HepG2 (cell line): ENCODE measurements around the gene RREB1. TPM values are rescaled to one million over a fixed set of nuclear protein-coding genes. Genes with fewer than 3 reads are reported as not detected.
A peak's percentile ranks its signal among the peaks of the same experiment; 100 is the strongest.

ENCODE experiments used
- ATAC-seq: fragments of 200-7000 bp; cut with Tn5 transposase; 3 replicates; pipeline ENCODE4 v1.9.1; 2020; ENCODE audit warnings: mild to moderate bottlenecking, moderate library complexity
- BruUV-seq: library from RNA; stranded (reverse); fragments of 400-500 nt; replicated peaks from 2 replicates; lab custom pipeline; 2021; lab: Mats Ljungman, UMichigan
- CTCF ChIA-PET: fragments of 300-600 bp; formaldehyde crosslinking; extraction: SDS; loops from one replicate; lab custom pipeline; 2021; ENCODE audit warnings: low total read pairs, inconsistent platforms, low intra/inter-chr PET ratio; lab: Yijun Ruan, JAX
- POLR2A ChIA-PET: fragments of 350-600 bp; sonication (Branson Sonifier 250); formaldehyde crosslinking; loops from one replicate; lab custom pipeline; 2020; ENCODE audit warnings: antibody characterized with exemption, inconsistent platforms; lab: Yijun Ruan, JAX
- DNase-seq: peaks from one replicate; pipeline ENCODE4 v3.0.0-alpha.2; 2015; ENCODE audit warnings: low spot score
- FAIRE-seq: peaks from 3 replicates; lab custom pipeline; 2011; peaks lifted over from hg19 to GRCh38; lab: Jason Lieb, UNC
- H2AFZ ChIP-seq: one replicate; pipeline ENCODE4 v1.6.1; 2011; ENCODE audit warnings: low read length, inconsistent platforms
- H3K27ac ChIP-seq: fragments of 300-600 bp; 3 replicates; pipeline ENCODE4 v1.8.0; 2011; ENCODE audit warnings: mixed run types, mild to moderate bottlenecking, mixed read lengths, low read length, inconsistent platforms; ENCODE audit not compliant: insufficient read depth; ENCODE audit errors: extremely low read length
- H3K27me3 ChIP-seq, 2 experiments: fragments of 200-600 bp in 1 of 2; 2 replicates in 1 of 2; 3 replicates in 1 of 2; pipeline versions ENCODE4 v1.6.0 to v1.8.0; 2011; ENCODE audit warnings: low read length in 2 of 2, mild to moderate bottlenecking in 2 of 2, moderate library complexity in 2 of 2, inconsistent platforms in 1 of 2; ENCODE audit not compliant: insufficient read depth in 2 of 2, control insufficient read depth in 1 of 2
- H3K36me3 ChIP-seq, 2 experiments: fragments of 200-600 bp in 1 of 2; replicated peaks in 1 of 2; 2 replicates in 1 of 2; 3 replicates in 1 of 2; pipeline versions ENCODE4 v1.5.1 to v1.8.0; 2011; ENCODE audit warnings: low read length in 2 of 2, inconsistent platforms in 1 of 2; ENCODE audit not compliant: insufficient read depth in 2 of 2, control insufficient read depth in 1 of 2
- H3K4me1 ChIP-seq: 2 replicates; pipeline ENCODE4 v1.5.1; 2012; ENCODE audit warnings: low read length, inconsistent platforms; ENCODE audit not compliant: insufficient read depth
- H3K4me2 ChIP-seq: 2 replicates; pipeline ENCODE4 v1.6.0; 2011; ENCODE audit warnings: low read depth, low read length, inconsistent platforms
- H3K4me3 ChIP-seq, 3 experiments: fragments of 200-600 bp in 1 of 3; sonication (generic), shearing (Covaris generic) in 1 of 3; replicated peaks in 1 of 3; 2 replicates each; pipeline ENCODE4 v1.5.1; 2011 to 2016; ENCODE audit warnings: low read length in 3 of 3, inconsistent platforms in 2 of 3, low read depth in 2 of 3, mild to moderate bottlenecking in 2 of 3, control low read depth in 1 of 3, mixed read lengths in 1 of 3; ENCODE audit not compliant: insufficient read depth in 1 of 3
- H3K79me2 ChIP-seq: one replicate; pipeline ENCODE4 v1.6.1; 2011; ENCODE audit warnings: low read length, inconsistent platforms; ENCODE audit not compliant: insufficient read depth
- H3K9ac ChIP-seq: 2 replicates; pipeline ENCODE4 v1.6.0; 2011; ENCODE audit warnings: mild to moderate bottlenecking, low read depth, low read length, inconsistent platforms; ENCODE audit not compliant: insufficient read depth
- H3K9me3 ChIP-seq: 2 replicates; pipeline ENCODE4 v1.5.1; 2012; ENCODE audit warnings: mild to moderate bottlenecking, low read length
- H4K20me1 ChIP-seq: 2 replicates; pipeline ENCODE4 v1.6.0; 2011; ENCODE audit warnings: inconsistent platforms, mild to moderate bottlenecking, low read length, moderate library complexity; ENCODE audit not compliant: insufficient read depth
- ARHGAP35 ChIP-seq: sonication (generic); formaldehyde crosslinking; IDR thresholded peaks from 2 replicates; pipeline ENCODE4 v1.9.0; 2022; ENCODE audit warnings: mild to moderate bottlenecking, inconsistent platforms, moderate library complexity, missing genetic modification reagents, borderline replicate concordance
- ARID2 ChIP-seq: sonication (generic); formaldehyde crosslinking; IDR thresholded peaks from 2 replicates; pipeline ENCODE4 v1.8.1; 2022; ENCODE audit warnings: mild to moderate bottlenecking, missing genetic modification reagents, borderline replicate concordance
- KDM5B ChIP-seq: sonication (generic); formaldehyde crosslinking; IDR thresholded peaks from 2 replicates; pipeline ENCODE4 v1.4.0; 2020; ENCODE audit warnings: missing genetic modification reagents, mild to moderate bottlenecking, borderline replicate concordance
- MYC ChIP-seq: sonication (generic); formaldehyde crosslinking; IDR thresholded peaks from 2 replicates; pipeline ENCODE4 v1.9.0; 2021; ENCODE audit warnings: missing genetic modification reagents, borderline replicate concordance
- SKI ChIP-seq: fragments of 450-650 bp; IDR thresholded peaks from one replicate; pipeline ENCODE4 v1.6.1; 2018; ENCODE audit warnings: mild to moderate bottlenecking; ENCODE audit not compliant: partially characterized antibody
- ZNF30 ChIP-seq: sonication (generic); formaldehyde crosslinking; IDR thresholded peaks from 2 replicates; pipeline ENCODE4 v1.5.0; 2020; ENCODE audit warnings: mild to moderate bottlenecking, missing genetic modification reagents
- ZNF607 ChIP-seq: sonication (generic); formaldehyde crosslinking; IDR thresholded peaks from 2 replicates; pipeline ENCODE4 v1.5.1; 2020; ENCODE audit warnings: missing genetic modification reagents, mild to moderate bottlenecking, borderline replicate concordance
- ZNF652 ChIP-seq: IDR thresholded peaks from 2 replicates; pipeline ENCODE4 v1.6.1; 2016; ENCODE audit warnings: low read depth, borderline replicate concordance
- ZNF678 ChIP-seq: sonication (generic); formaldehyde crosslinking; IDR thresholded peaks from 2 replicates; pipeline ENCODE4 v1.4.0; 2020; ENCODE audit warnings: mild to moderate bottlenecking, missing genetic modification reagents
- WGBS: methylation state at CpG from one replicate; pipeline ENCODE4 v1.1.6; 2017; ENCODE audit warnings: low lambda C conversion rate; 5-methylcytosine and 5-hydroxymethylcytosine counted together
- in situ Hi-C: cut with HindIII; loops from 2 replicates; pipeline ENCODE4 v1.10.0; 2017; ENCODE audit warnings: low pct_unique_long_range_greater_than_20kb; ENCODE audit not compliant: extremely low pct_ligation_motif_present
- intact Hi-C: fragments of 100-400 bp; cut with micrococcal nuclease; formaldehyde crosslinking; loops from one replicate; pipeline ENCODE4 v1.10.0; 2022; ENCODE audit not compliant: unreplicated experiment
- polyA plus RNA-seq, 8 experiments: library from polyadenylated mRNA; depleted of rRNA in 3 of 8; stranded (reverse) in 7 of 8; unstranded in 1 of 8; fragments of >200 nt; fragmentation: Illumina TruSeq in 4 of 8; extraction: Trizol in 4 of 8; gene quantifications; 2 replicates each; pipeline versions ENCODE4 v1.2.1 to v1.2.3, GENCODE V29; 2011 to 2016; ENCODE audit warnings: low read depth in 4 of 8, missing spikeins in 1 of 8, mixed read lengths in 1 of 8; ENCODE audit not compliant: insufficient read depth in 1 of 8
- total RNA-seq, 5 experiments: library from RNA; depleted of rRNA; stranded (reverse); fragments of >200 nt; fragmentation: Illumina TruSeq; extraction: Trizol; gene quantifications; 2 replicates each; pipeline ENCODE4 v1.2.3, GENCODE V29; 2016; ENCODE audit warnings: low read depth in 1 of 5
- TF ChIP-seq, protein P1 (sequence below): sonication (generic); formaldehyde crosslinking; IDR thresholded peaks from 2 replicates; pipeline ENCODE4 v1.5.1; 2020; ENCODE audit warnings: missing genetic modification reagents, mild to moderate bottlenecking, borderline replicate concordance
- TF ChIP-seq, protein P2 (sequence below): IDR thresholded peaks from 2 replicates; pipeline ENCODE4 v1.6.1; 2016; ENCODE audit warnings: mild to moderate bottlenecking, missing biosample characterization, missing genetic modification reagents

Gene RREB1
- total and polyA plus RNA-seq, 2 of the 13 experiments (the other 11 are each of a cell fraction or from before 2014, with no cell fraction given), result 6.1 to 23.2 TPM

DNA sequence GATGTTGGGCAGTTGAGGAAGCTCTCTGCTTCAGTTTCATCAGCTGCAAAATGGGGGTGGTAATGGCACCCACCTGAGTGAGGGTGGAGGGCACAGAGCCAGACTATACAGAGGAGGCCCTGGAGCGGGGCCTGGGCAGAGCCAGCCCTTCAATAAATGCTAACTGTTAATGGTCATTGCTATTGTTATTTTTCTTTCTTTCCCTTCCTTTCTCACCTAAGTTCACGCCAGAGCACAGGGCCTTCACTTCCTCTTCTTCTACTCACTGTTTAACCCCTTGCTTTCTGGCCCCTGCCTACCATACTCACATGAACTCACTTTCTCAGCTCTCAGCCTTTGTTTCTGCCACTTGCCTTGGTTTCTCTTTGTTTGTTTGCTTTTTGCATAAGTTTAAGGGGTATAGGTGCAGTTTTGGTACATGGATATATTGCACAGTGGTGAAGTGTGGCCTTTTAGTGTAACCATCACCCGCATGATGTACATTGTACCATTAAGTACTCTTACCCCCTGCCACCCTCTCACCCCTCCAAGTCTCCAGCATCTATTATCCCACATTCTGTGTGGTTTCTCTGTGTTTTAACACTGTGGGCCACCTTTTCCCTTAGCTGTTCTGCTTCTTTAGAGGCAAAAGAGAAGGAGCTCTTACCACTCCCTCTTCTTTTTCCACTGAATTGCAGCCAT is 7.5 kb upstream of the RREB1 start:
- H3K9me3 ChIP-seq, result no peaks in the 10 kb centered on the region
- H4K20me1 ChIP-seq, result no peaks in the 10 kb centered on the region
- H3K9ac ChIP-seq, result no peak overlapping the region
- TF ChIP-seq ZNF607 (no peak), ZNF652 (CRISPR knock-in tag) (peak; percentile 90), SKI (no peak), ZNF30 (CRISPR knock-in tag) (0 out of 2 replicates have a peak, but pooled peaks have one; percentile 57)
- TF ChIP-seq, protein P1, sequence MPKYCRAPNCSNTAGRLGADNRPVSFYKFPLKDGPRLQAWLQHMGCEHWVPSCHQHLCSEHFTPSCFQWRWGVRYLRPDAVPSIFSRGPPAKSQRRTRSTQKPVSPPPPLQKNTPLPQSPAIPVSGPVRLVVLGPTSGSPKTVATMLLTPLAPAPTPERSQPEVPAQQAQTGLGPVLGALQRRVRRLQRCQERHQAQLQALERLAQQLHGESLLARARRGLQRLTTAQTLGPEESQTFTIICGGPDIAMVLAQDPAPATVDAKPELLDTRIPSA (CRISPR knock-in tag), result no peak
- BruUV-seq, result no TSS peak
- CTCF ChIA-PET, result no interaction called here
- H3K27ac ChIP-seq, result no peak overlapping the region
- H3K4me3 ChIP-seq, result no peak overlapping the region
- peaks cover 6 to 22% of the 10 kb centered on the region in 2 experiments for H3K27me3 ChIP-seq
- H2AFZ ChIP-seq, result no peak overlapping the region
- in situ Hi-C loops (no loop called here), intact Hi-C loops (loop anchor here (10.0 kb wide), 1 partner anchor 375 kb away; no protein-coding TSS in a partner anchor)
- WGBS, result 66% methylated on average over 3 of the region's 3 CpGs
- ATAC-seq (no peak), FAIRE-seq (peak; percentile 30), DNase-seq (no peak)
- peaks cover 35% of the 10 kb centered on the region for H3K4me1 ChIP-seq
- POLR2A ChIA-PET, result no interaction called here
- no peaks in the 10 kb centered on the region for H3K36me3 ChIP-seq
- peak overlapping the region; percentile 63 for H3K4me2 ChIP-seq
- H3K79me2 ChIP-seq, result no peaks in the 10 kb centered on the region

DNA sequence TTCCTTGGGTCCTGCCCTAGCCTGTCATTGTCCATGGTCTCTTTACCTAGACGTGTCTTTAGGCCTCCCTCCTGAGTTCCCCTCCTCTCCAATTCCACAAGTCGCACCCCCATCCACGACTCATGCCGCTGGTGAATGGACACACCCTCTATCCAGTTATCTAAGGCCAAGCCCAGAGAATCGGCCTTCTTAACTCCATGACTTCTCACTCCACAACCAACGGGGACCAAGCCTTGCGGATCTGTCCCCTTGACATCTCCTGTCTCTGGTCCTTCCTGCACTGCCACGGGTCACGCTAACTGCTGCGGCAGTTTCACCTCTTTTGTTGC is 7.0 kb upstream of the RREB1 start:
- WGBS, result 26% methylated on average over 10 of the region's 10 CpGs
- Histone ChIP-seq H3K27ac (no peak overlapping the region), H3K4me2 (peak overlapping the region; percentile 63), H3K9ac (no peak overlapping the region)
- TF ChIP-seq ARHGAP35 (CRISPR knock-in tag), result no peak
- TF ChIP-seq KDM5B (CRISPR knock-in tag), result peak; percentile 35; the same call in 1 of the 2 replicates
- TF ChIP-seq MYC, result 0 out of 2 replicates have a peak, but pooled peaks have one; percentile 15
- TF ChIP-seq ZNF678 (CRISPR knock-in tag), result no peak
- 0 out of 2 replicates have a peak, but pooled peaks have one; percentile 37 for TF ChIP-seq ARID2 (CRISPR knock-in tag)
- TF ChIP-seq, protein P2, sequence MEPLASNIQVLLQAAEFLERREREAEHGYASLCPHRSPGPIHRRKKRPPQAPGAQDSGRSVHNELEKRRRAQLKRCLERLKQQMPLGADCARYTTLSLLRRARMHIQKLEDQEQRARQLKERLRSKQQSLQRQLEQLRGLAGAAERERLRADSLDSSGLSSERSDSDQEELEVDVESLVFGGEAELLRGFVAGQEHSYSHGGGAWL, result no peak
- TF ChIP-seq, all 625 proteins: peak for 3
- Histone ChIP-seq H3K79me2 (no peaks in the 10 kb centered on the region), H3K27me3 (peaks cover 6 to 22% of the 10 kb centered on the region in 2 experiments), H3K4me1 (peaks cover 40% of the 10 kb centered on the region), H3K4me3 (peak overlapping the region in 1 of 3 experiments; percentile 36; a peak in 2 of 6 replicates), H3K36me3 (no peaks in the 10 kb centered on the region), H4K20me1 (no peaks in the 10 kb centered on the region), H3K9me3 (no peaks in the 10 kb centered on the region), H2AFZ (peak overlapping the region; percentile 1)
- FAIRE-seq (peak; percentile 4), ATAC-seq (peak; percentile 29), DNase-seq (no peak)
- ChIA-PET CTCF (no interaction called here), POLR2A (no interaction called here)
- in situ Hi-C loops, result no loop called here
- no TSS peak for BruUV-seq
- intact Hi-C loops, result loop anchor here (10.0 kb wide), 1 partner anchor 376 kb away; no protein-coding TSS in a partner anchor
